ENCODE data around the gene ZNF664.

The ZNF664 gene

DNA sequence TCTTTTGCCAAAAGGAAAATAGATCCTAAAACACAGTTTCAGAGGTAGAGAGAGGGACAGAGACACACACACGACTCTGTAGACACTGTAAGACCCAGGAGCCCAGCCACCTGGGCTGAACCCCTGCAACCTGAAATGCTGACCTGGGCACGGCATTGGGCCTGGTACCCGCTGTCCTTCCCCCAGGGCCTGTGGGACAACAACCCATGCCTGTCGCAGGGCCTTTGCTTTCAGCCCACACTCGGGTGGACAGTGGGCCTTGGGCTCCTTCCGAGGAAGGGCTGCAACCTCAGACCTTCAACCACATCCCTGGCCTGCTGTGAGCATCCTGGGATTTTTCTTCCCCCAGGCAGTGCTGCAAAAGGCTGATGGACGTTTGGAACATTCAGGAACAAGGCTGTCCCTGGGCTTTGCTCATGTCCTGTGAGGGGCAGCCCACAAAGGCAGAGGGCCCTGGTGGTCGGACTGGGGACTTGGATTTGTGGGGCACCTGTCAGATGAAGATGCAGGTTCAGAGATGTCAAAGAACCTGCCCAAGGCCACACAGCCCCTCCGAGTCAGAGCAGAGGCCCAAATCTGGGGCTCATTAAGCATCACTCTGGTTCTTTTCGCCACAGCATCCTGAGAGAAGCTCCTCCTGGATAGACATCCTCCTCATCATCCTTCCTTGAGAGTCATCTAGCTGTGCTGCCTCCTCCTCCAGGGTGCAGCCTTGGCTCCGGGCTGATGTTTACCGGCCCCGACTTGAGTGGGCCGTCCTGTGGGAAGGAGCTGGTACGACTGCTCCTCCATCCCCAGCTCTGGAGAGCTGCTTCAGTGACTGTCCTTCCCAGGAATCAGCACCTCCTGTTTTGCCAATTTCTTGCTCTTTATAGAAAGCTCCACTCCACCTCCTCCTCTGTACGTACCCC, 33.0 kb upstream of the ZNF664 start:
- no peak overlapping the region for H3K9ac ChIP-seq
- H3K36me3 ChIP-seq (ENCODE audit: insufficient read depth) = no peaks in the 10 kb centered on the region
- H3K27me3 ChIP-seq (ENCODE audit: insufficient read depth, low read depth) = no peaks in the 10 kb centered on the region
- no peaks in the 10 kb centered on the region for H3K79me2 ChIP-seq (ENCODE audit: insufficient read depth, low read depth)
- no peak overlapping the region for H3K4me2 ChIP-seq
- H4K20me1 ChIP-seq (ENCODE audit: insufficient read depth) = no peaks in the 10 kb centered on the region
- H3K4me1 ChIP-seq (ENCODE audit: low read depth, poor library complexity, severe bottlenecking) = peaks cover 7% of the 10 kb centered on the region
- no peak overlapping the region for H2AFZ ChIP-seq (ENCODE audit: low read depth)
- no peak overlapping the region for H3K27ac ChIP-seq
- H3K4me3 ChIP-seq (IDR thresholded peaks at IDR 0.05; ENCODE audit: insufficient read depth, low read depth, low read length) = no peak overlapping the region
- TF ChIP-seq, protein P1, sequence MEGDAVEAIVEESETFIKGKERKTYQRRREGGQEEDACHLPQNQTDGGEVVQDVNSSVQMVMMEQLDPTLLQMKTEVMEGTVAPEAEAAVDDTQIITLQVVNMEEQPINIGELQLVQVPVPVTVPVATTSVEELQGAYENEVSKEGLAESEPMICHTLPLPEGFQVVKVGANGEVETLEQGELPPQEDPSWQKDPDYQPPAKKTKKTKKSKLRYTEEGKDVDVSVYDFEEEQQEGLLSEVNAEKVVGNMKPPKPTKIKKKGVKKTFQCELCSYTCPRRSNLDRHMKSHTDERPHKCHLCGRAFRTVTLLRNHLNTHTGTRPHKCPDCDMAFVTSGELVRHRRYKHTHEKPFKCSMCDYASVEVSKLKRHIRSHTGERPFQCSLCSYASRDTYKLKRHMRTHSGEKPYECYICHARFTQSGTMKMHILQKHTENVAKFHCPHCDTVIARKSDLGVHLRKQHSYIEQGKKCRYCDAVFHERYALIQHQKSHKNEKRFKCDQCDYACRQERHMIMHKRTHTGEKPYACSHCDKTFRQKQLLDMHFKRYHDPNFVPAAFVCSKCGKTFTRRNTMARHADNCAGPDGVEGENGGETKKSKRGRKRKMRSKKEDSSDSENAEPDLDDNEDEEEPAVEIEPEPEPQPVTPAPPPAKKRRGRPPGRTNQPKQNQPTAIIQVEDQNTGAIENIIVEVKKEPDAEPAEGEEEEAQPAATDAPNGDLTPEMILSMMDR (conservative IDR thresholded peaks at IDR 0.05; ENCODE audit: low read depth, low read length) = no peak

DNA sequence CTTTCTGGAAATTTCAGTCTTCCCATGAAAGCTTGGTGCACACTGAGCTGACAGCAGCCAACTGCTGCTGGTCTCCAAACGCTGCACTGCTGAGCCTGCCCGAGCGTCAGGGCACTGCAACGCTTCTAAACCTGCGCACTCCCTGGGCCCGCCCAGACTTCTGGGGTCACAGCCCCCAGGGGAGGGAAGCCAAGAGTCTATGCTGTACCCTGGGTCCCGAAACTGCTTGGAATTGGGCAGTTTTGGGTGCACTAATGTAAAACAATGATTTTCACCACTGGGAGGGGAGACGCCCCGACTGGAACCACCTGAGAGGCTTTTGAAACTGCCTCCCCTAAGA, 32.4 kb upstream of the ZNF664 start:
- Histone ChIP-seq H4K20me1 (ENCODE audit: insufficient read depth) (no peaks in the 10 kb centered on the region), H3K27ac (no peak overlapping the region), H3K4me2 (no peak overlapping the region), H3K9ac (no peak overlapping the region), H3K36me3 (ENCODE audit: insufficient read depth) (no peaks in the 10 kb centered on the region), H3K4me3 (IDR thresholded peaks at IDR 0.05; ENCODE audit: insufficient read depth, low read depth, low read length) (no peak overlapping the region), H2AFZ (ENCODE audit: low read depth) (no peak overlapping the region), H3K27me3 (ENCODE audit: insufficient read depth, low read depth) (no peaks in the 10 kb centered on the region), H3K4me1 (ENCODE audit: low read depth, poor library complexity, severe bottlenecking) (peaks cover 7% of the 10 kb centered on the region), H3K79me2 (ENCODE audit: insufficient read depth, low read depth) (no peaks in the 10 kb centered on the region)
- TF ChIP-seq, protein P1 (conservative IDR thresholded peaks at IDR 0.05; ENCODE audit: low read depth, low read length) = no peak

DNA sequence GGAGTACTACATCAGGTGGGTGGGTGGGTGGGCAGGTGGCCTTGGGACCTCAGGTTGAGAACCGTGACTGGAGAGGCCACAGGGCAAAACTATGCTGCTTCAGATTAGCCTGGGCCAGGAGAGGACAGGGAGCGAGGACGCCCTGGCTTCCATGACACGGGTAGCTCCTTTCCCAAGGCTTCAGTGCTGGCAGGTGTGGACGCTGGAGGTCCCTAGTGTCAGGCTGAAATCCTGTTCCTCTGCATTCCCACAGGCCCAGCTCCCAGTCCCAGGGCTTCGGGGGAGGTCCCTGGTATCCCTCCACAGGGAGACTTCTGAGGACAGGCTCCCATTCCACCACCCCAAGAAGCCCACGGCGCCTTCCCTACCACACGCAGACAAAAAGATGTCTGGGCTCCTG, 32.0 kb upstream of the ZNF664 start:
- H3K4me2 ChIP-seq = no peak overlapping the region
- H3K27ac ChIP-seq = no peak overlapping the region
- no peak overlapping the region for H3K4me3 ChIP-seq (IDR thresholded peaks at IDR 0.05; ENCODE audit: insufficient read depth, low read depth, low read length)
- H3K79me2 ChIP-seq (ENCODE audit: insufficient read depth, low read depth) = no peaks in the 10 kb centered on the region
- H3K36me3 ChIP-seq (ENCODE audit: insufficient read depth) = no peaks in the 10 kb centered on the region
- peaks cover 7% of the 10 kb centered on the region for H3K4me1 ChIP-seq (ENCODE audit: low read depth, poor library complexity, severe bottlenecking)
- no peak overlapping the region for H3K9ac ChIP-seq
- no peaks in the 10 kb centered on the region for H3K27me3 ChIP-seq (ENCODE audit: insufficient read depth, low read depth)
- H4K20me1 ChIP-seq (ENCODE audit: insufficient read depth) = no peaks in the 10 kb centered on the region
- H2AFZ ChIP-seq (ENCODE audit: low read depth) = no peak overlapping the region
- TF ChIP-seq, protein P1 (conservative IDR thresholded peaks at IDR 0.05; ENCODE audit: low read depth, low read length) = no peak

DNA sequence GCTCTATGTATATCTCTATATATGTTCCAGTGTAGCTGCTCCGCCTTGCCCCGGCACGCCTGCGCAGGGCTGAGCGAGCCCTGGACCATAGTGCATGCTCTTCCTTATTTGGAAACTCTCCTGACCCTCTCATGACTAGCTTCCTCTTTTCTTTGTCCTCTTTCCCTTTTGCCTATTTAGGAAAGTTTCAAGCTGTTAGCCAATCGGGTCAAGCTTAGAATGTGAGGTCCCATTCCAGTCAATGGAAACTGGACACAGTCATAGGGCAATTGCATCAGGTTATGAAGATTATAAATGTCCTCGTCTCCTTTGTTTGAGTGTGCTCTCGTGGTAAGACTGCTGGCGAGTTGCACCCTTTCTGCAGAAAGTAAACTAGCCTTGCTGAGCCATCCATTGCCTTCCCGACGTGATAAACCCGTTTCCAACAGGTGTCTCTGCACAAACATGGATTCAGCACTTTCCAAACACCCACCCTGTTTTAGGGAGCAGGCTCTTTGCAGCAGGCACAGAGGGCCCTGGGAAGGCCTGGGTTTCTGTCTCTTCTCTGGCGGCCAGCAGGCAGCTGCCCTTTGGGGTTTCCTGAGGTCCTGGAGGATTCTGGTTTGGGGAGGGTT, 31.3 kb upstream of the ZNF664 start:
- Histone ChIP-seq H3K9ac (no peak overlapping the region), H3K36me3 (ENCODE audit: insufficient read depth) (no peaks in the 10 kb centered on the region), H3K4me3 (IDR thresholded peaks at IDR 0.05; ENCODE audit: insufficient read depth, low read depth, low read length) (no peak overlapping the region), H3K4me1 (ENCODE audit: low read depth, poor library complexity, severe bottlenecking) (peaks cover 7% of the 10 kb centered on the region), H4K20me1 (ENCODE audit: insufficient read depth) (no peaks in the 10 kb centered on the region), H3K27ac (no peak overlapping the region), H3K79me2 (ENCODE audit: insufficient read depth, low read depth) (no peaks in the 10 kb centered on the region), H2AFZ (ENCODE audit: low read depth) (no peak overlapping the region), H3K27me3 (ENCODE audit: insufficient read depth, low read depth) (no peaks in the 10 kb centered on the region), H3K4me2 (no peak overlapping the region)
- TF ChIP-seq, protein P1 (conservative IDR thresholded peaks at IDR 0.05; ENCODE audit: low read depth, low read length) = no peak
